Gastrocnemius medialis (tissue), 4 donors: ENCODE measurements around the gene FIBIN. TPM values are rescaled to one million over a fixed set of nuclear protein-coding genes. Genes with fewer than 3 reads are reported as not detected.

ENCODE experiments used
- ATAC-seq, 2 donors: fragments of 150-250 bp; one replicate each; pipeline ENCODE4 v1.9.1; 2016
- DNase-seq, 2 donors: peaks; one replicate each; pipeline ENCODE4 v3.0.0-alpha.2; 2019
- H3K27ac ChIP-seq, 4 donors: fragments of 200-600 bp; sonication (generic); 1 replicate in 1 of 4; 2 replicates in 3 of 4; pipeline ENCODE4 v1.5.1; 2016 to 2018; ENCODE audit warnings: mild to moderate bottlenecking in 2 of 4, moderate library complexity in 1 of 4
- H3K27me3 ChIP-seq, 3 donors: fragments of 200-600 bp; sonication (generic) in 2 of 3; 1 replicate in 1 of 3; 2 replicates in 2 of 3; pipeline versions ENCODE4 v1.5.1 to v1.6.0; 2016 to 2019; ENCODE audit warnings: mild to moderate bottlenecking in 1 of 3, moderate library complexity in 1 of 3
- H3K36me3 ChIP-seq, 2 donors: fragments of 200-600 bp; sonication (generic) in 1 of 2; one replicate each; pipeline ENCODE4 v1.5.1; 2017 to 2018
- H3K4me1 ChIP-seq, 2 donors: fragments of 200-600 bp; sonication (generic) in 1 of 2; one replicate each; pipeline ENCODE4 v1.5.1; 2016 to 2017; ENCODE audit warnings: mild to moderate bottlenecking in 2 of 2
- H3K4me3 ChIP-seq, 4 donors: fragments of 200-600 bp; sonication (generic) in 3 of 4; 1 replicate in 1 of 4; 2 replicates in 3 of 4; pipeline ENCODE4 v1.5.1; 2016 to 2019; ENCODE audit warnings: mild to moderate bottlenecking in 2 of 4
- H3K9me3 ChIP-seq, 3 donors: fragments of 200-600 bp; sonication (generic) in 2 of 3; 1 replicate in 1 of 3; 2 replicates in 2 of 3; pipeline ENCODE4 v1.5.1; 2016 to 2019
- POLR2A ChIP-seq, 2 donors: fragments of 450-650 bp; IDR thresholded peaks; one replicate each; pipeline ENCODE4 v1.6.1; 2017; ENCODE audit warnings: antibody characterized with exemption in 2 of 2, mild to moderate bottlenecking in 2 of 2, moderate library complexity in 2 of 2
- in situ Hi-C, 4 donors: fragments of 200-750 bp; cut with MboI; loops; one replicate each; pipeline versions ENCODE4 v1.15.0 to v1.8.0; 2017; ENCODE audit warnings: low sequenced_read_pairs in 4 of 4
- intact Hi-C: fragments of 100-400 bp; cut with DNase I; formaldehyde crosslinking; loops from one replicate; pipeline ENCODE4 v1.15.1; 2023; ENCODE audit warnings: low total_unique reads
- total RNA-seq, 4 donors: library from RNA; depleted of rRNA; stranded (reverse); fragments of >200 nt; gene quantifications; one replicate each; pipeline versions ENCODE4 v1.1.0 to v1.2.3, GENCODE V29; 2016
- TF ChIP-seq, protein P1 (sequence below), 5 experiments: fragments of 450-650 bp in 3 of 5; fragments of 200-600 bp in 2 of 5; sonication (generic) in 2 of 5; IDR thresholded peaks in 4 of 5; conservative IDR thresholded peaks in 1 of 5; 1 replicate in 4 of 5; 2 replicates in 1 of 5; pipeline ENCODE4 v1.5.1; 2016 to 2019; ENCODE audit warnings: antibody characterized with exemption in 5 of 5, mild to moderate bottlenecking in 3 of 5, moderate library complexity in 3 of 5

FIBIN gene
- total RNA-seq, 4 donors from 2014 or later: 10.7 to 23.6 (median 21.3) TPM

DNA sequence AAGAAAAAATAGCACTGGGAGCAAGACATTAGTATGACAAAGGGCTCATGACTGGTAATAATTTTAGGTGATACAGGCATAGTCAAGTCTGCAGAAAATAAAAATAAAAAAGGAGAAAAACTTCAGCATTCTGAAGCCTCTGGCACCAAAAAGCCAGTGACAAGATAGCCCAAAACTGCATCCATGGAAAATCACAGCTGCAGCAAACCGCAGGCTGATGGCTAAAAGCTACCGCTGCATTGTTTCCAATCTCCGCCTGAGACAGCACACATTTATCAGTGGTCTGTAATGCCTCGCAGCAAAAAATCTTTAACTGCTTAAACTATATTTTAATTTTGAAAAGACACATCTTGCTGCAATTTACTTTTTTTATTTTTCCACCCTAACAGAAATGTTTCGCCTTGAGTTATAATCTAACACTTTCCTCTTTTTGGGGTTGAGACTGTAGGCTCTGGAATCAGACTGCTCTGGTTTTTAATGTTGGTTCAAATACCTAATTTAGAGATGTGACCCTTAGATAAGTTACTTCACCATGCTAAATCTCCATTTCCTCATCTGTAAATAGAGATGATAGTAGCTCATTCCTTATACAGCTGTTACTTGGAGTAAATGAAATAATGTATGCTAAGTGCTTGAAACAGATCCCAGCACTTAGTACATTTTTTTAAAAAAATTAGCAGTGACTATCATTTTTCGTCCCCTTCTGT, 42.0 kb upstream of the FIBIN start:
- no peaks in the 10 kb centered on the region for H3K27me3 ChIP-seq
- H3K4me3 ChIP-seq: no peak overlapping the region
- TF ChIP-seq POLR2A (IDR thresholded peaks at IDR 0.05): no peak
- TF ChIP-seq, protein P1, sequence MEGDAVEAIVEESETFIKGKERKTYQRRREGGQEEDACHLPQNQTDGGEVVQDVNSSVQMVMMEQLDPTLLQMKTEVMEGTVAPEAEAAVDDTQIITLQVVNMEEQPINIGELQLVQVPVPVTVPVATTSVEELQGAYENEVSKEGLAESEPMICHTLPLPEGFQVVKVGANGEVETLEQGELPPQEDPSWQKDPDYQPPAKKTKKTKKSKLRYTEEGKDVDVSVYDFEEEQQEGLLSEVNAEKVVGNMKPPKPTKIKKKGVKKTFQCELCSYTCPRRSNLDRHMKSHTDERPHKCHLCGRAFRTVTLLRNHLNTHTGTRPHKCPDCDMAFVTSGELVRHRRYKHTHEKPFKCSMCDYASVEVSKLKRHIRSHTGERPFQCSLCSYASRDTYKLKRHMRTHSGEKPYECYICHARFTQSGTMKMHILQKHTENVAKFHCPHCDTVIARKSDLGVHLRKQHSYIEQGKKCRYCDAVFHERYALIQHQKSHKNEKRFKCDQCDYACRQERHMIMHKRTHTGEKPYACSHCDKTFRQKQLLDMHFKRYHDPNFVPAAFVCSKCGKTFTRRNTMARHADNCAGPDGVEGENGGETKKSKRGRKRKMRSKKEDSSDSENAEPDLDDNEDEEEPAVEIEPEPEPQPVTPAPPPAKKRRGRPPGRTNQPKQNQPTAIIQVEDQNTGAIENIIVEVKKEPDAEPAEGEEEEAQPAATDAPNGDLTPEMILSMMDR (IDR thresholded peaks at IDR 0.05 in 4 of 5, conservative IDR thresholded peaks at IDR 0.05 in 1 of 5): no peak
- H3K4me1 ChIP-seq: no peaks in the 10 kb centered on the region
- DNase-seq (no peak), ATAC-seq (no peak)
- in situ Hi-C loops (no loop called here), intact Hi-C loops (no loop called here)
- H3K9me3 ChIP-seq: no peaks in the 10 kb centered on the region
- H3K27ac ChIP-seq: no peak overlapping the region
- H3K36me3 ChIP-seq: no peaks in the 10 kb centered on the region

DNA sequence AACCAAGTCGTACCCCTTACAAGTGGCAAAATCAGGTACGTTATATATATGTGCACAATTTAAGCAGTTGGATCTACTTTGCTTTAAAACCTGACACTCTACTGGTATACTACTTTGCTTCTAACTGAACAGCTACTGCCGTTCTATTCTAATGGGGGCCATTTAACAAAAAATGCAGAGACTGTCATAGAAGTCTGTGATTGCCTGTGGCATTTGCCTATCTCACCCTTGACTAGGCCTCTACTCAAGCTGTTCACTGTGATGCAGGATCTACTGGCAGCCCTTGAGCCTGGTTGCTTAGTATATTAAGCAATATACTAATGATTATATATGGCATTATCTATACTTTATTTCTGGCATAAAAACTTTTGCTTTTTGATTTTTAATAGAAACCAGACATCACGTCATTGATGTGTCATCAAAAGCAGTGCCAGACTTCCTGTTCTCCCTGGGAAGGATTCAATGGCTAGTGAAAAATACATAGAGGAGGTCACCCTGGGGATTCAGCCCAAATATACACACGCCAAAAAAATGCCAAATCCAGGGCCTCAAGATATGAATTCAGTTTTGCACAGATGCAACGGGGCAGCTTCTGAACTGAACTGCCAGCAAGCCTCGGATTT, 40.0 kb upstream of the FIBIN start:
- ATAC-seq (no peak), DNase-seq (no peak)
- Histone ChIP-seq H3K9me3 (no peaks in the 10 kb centered on the region), H3K4me1 (no peaks in the 10 kb centered on the region), H3K36me3 (no peaks in the 10 kb centered on the region), H3K27ac (no peak overlapping the region), H3K27me3 (no peaks in the 10 kb centered on the region), H3K4me3 (no peak overlapping the region)
- in situ Hi-C loops (no loop called here), intact Hi-C loops (no loop called here)
- TF ChIP-seq, protein P1 (IDR thresholded peaks at IDR 0.05 in 4 of 5, conservative IDR thresholded peaks at IDR 0.05 in 1 of 5): no peak
- no peak for TF ChIP-seq POLR2A (IDR thresholded peaks at IDR 0.05)

DNA sequence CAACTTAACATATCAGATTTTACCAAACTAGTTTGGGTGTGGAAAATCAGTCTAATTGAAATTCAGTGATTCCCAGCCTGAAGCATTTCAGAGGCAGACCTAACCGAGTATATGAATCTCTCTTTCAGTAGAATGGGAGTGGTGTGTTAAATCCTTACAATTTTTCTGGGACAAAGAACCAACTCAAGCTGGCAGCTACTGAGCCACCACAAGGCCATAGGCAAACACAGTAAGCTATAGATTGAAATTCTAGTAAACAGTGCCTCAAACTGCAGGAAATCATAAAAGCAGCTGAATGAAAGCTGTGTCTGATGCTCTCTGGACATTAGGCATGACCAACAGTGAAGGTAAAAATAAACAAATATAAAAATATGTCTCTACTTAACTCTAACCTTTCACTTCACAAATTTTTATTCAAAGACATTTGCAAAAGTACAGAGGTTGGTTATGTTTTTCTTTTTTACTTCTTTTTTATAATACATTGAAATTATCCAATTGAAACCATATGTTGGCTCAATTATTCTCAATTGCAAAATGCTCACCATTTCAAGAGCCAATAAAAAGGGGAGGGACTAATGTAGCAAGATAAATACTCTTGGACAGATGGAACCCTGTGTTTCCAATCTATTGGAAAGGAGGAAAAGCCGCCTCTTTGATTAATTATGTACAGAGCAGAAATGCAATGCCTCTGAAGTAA, 35.8 kb upstream of the FIBIN start:
- H3K4me3 ChIP-seq: no peak overlapping the region
- in situ Hi-C loops: no loop called here
- intact Hi-C loops: no loop called here
- TF ChIP-seq, protein P1 (IDR thresholded peaks at IDR 0.05 in 4 of 5, conservative IDR thresholded peaks at IDR 0.05 in 1 of 5): no peak
- TF ChIP-seq POLR2A (IDR thresholded peaks at IDR 0.05): no peak
- DNase-seq (no peak), ATAC-seq (no peak)
- no peaks in the 10 kb centered on the region for H3K36me3 ChIP-seq
- no peak overlapping the region for H3K27ac ChIP-seq
- H3K4me1 ChIP-seq: no peaks in the 10 kb centered on the region
- H3K27me3 ChIP-seq: no peaks in the 10 kb centered on the region
- H3K9me3 ChIP-seq: no peaks in the 10 kb centered on the region

DNA sequence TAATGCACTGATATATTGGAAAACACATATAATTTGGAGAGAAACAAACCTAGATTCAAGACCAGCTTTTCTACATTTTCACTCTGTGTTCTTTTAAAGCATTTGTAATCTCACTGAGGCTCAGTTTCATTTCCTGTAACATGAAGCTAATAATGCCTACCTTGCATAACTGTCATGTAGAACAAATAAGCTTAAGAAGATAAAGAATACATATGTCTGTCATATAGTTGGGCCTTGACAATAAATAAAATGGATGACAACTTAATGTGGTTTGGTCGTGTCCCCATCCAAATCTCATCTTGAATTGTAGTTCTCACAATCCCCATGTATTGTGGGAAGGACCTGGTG, 35.2 kb upstream of the FIBIN start:
- Histone ChIP-seq H3K4me1 (no peaks in the 10 kb centered on the region), H3K4me3 (no peak overlapping the region), H3K27ac (no peak overlapping the region), H3K9me3 (no peaks in the 10 kb centered on the region), H3K27me3 (no peaks in the 10 kb centered on the region), H3K36me3 (no peaks in the 10 kb centered on the region)
- TF ChIP-seq, protein P1 (IDR thresholded peaks at IDR 0.05 in 4 of 5, conservative IDR thresholded peaks at IDR 0.05 in 1 of 5): no peak
- no peak for TF ChIP-seq POLR2A (IDR thresholded peaks at IDR 0.05)
- in situ Hi-C loops (no loop called here), intact Hi-C loops (no loop called here)
- no peak for ATAC-seq
- no peak for DNase-seq
